ENCODE results near the gene EXOC7.
"Not testable (repeated sequence)": the region's sequence is repeated elsewhere in the genome, so short reads cannot be mapped to it uniquely, and the experiment has no call there.

EXOC7 gene

DNA sequence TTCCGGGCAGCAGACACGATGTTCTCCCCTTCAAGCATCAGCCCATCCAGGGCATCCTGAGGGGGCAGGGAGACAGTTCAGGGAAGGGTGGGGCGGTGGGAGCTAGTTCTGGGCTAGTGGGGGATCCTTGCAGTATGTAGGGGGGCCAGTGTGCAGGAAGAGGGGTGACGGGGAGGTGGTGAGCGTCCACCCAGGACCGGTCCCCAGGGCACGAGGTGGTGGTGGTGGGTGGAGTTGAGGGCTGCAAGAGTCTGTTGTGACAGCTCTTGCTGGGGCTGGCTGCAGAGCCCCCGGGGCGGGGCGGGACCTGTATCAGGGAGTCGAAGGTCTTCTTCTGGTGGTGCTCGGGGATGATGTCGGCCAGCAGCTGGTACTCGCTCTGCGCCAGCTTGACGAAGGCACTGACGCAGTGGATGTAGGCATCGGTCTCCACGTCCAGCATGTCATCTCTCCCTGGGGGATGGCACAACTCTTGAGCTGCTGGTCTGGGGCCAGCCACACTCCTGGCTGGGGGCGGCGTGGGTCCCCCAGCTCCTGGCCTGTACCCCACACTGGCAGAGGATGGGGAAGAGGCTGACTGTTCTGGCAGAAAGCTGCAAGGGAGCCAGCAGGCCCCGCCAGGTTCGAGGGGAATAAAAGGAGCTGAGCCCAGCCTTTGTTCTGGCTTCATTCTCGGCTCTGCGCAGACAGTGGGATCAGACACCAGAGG is 14.6 kb downstream of the EXOC7 start:
- DNase-seq (ENCODE audit: low read depth): no peak

DNA sequence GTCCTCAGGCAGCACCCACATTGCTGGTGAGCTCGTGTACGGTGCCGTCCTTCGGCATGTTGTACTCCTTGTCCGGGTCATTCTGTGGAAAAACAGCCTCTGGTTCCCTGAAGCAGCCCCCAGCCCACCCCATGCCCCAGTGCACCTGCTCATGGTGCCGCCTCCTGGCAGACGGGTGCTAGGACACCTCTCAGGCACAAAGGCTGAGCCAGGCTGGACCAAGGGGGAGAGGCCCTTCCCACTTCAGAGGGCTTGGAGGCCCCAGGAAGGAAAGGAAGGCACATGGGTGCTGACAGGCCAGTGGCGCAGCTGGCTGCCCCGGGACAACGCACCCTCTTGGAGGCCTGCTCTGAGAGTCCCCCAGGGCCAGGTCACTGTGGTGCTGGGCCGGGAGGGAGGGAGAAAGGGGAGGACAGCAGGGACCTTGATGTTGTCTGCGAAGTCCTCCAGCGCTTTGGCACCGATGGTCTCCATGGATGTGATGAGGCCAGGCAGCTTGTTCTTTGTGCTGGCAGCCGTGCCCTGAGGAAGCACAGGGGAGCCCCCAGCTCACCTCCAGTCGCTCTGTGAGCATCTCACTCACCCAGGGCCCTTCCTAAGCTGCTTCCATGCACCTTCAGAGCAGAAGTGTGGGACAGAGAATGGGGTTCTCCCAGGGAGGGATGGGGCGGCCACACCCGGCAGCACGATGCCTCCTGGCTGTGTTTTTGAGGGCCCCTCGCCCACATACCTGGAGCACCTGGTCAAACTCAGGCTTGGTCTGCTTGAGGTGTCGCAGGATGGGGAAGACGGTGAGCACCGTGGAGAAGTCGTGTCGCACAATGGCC is 15.3 kb downstream of the EXOC7 start:
- no peak for DNase-seq (ENCODE audit: low read depth)

DNA sequence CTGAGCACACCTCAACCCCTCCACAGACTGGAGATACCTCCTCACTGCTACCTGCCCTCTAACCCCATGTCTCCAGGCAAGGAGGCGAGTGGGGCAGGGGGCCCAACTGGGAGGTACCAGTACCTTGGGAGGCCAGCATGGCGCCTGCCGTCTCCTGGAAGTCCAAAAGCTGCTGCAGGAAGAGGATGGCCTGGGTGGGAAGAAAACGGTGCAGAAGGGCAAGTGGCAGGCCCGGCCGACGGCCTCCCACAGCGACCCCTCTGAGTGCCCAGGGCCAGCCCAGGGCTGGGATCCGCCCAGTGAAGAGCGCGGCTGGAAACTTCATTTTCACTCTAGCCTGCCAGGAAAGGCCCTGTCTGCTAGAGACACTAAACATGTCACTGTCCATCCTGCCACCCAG is 16.1 kb downstream of the EXOC7 start:
- no peak for DNase-seq (ENCODE audit: low read depth)

DNA sequence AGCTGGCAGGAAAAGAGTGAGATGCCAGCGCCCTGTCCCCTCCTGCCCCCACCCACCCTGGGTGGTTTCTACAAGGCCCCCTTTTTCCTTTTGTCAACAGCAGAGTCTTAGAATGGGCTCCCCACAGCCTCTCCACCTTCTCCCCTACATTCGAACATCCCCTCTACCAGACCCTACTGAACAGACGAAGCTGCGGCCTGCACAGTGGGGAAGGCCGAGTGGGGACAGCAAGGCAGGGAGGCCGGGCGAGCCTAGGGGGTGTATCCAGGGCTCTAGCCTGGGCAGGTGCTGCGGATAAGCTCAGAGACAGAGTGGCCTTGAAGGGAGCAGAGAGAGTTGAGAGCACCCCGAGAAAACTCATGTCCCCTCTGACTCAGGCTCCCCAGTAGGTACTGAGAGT is 17.2 kb downstream of the EXOC7 start:
- DNase-seq (ENCODE audit: low read depth): no peak

DNA sequence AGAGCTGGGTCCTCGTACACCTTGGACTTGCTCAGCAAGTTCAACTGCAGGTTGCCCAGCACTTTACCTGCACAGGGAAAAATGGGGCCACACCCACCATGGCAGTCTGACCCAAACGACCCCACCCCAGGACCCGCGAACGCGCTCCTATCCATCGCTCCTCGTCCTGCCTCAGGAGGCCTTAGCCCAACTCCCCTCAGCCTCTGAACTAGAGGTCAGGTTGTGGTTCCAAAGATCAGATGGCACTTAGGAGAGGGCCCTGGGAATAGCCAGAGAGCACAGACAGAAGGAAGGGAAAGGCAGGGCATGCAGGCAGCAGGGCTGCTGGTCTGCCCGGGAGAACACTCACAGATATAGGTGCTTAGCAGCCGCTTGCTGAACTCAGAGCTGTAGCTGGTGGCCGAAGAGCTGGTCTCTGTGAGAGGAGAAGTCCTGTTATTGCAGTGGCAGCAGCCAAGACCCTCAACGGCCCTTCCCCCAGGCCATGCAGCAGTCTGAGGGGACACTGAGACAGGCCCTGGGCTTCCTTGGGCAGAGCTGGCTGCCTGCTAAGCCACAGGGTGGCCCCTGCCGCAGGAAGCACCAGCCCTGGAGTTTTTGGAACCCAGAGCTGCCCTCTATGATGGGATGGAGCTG is 17.7 kb downstream of the EXOC7 start:
- no peak for DNase-seq (ENCODE audit: low read depth)

DNA sequence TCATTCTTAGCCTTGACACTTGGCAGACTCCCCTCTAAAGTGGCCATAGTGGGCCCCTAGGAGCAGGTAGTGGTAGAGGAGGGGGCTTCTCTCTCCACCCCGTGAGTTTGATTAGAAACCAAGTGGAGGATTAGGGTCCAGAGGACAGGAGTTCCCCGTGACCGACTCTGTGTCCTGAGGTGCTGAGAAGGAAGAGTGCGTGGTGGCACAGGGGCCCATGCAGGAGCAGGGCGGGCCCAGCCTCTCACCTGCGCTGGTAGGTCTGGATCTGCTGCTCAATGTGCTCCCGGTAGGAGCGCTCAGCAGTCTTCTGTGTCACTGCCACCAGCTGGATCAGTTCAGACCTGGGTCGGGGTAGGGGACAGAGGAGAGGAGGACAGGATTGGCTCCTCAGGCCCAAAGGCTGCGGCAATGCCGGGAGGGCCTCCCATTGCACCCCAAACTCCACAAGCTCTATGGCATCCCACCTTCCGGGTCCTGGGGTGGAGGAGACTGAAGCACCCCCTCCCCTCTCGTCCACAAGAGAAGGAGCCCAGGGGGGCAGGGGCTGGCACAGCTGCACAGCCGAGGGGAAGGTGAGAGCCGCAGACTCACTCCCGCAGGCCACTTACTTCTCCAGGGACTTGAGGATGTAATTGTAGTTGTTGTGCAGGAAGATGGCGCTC is 18.4 kb downstream of the EXOC7 start:
- DNase-seq (ENCODE audit: low read depth): no peak

DNA sequence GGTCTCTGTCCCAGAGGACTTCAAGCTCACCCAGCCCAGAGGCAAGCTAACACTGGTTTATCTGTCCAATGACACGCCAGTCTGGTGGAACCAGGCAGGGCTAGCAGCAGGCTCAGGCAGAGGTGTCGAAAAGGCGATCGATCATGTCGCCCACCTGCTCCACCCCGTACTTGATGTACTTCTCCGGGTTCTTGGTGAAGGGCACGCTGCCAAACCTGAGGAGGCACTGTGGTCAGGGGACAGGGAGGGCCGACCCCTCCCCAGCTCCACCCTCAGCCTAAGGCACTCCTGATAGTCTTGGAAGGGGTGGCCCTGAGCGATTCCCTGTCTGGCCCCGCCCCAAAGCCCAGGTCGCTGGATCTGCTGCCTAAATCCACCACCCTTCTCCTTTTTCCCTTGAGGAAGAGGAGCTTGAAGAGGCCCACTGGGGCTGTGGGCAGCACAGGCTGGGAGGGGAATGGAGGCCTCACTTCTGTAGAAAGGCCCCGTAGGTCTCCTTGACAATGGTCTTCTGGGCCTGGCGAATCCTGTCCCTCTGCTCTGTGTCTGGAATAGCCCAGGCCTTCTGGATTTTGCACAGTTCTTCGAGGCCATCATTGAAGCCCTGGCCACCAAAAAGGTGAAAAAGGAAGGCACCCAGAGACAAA is 19.9 kb downstream of the EXOC7 start:
- no peak for DNase-seq (ENCODE audit: low read depth)

DNA sequence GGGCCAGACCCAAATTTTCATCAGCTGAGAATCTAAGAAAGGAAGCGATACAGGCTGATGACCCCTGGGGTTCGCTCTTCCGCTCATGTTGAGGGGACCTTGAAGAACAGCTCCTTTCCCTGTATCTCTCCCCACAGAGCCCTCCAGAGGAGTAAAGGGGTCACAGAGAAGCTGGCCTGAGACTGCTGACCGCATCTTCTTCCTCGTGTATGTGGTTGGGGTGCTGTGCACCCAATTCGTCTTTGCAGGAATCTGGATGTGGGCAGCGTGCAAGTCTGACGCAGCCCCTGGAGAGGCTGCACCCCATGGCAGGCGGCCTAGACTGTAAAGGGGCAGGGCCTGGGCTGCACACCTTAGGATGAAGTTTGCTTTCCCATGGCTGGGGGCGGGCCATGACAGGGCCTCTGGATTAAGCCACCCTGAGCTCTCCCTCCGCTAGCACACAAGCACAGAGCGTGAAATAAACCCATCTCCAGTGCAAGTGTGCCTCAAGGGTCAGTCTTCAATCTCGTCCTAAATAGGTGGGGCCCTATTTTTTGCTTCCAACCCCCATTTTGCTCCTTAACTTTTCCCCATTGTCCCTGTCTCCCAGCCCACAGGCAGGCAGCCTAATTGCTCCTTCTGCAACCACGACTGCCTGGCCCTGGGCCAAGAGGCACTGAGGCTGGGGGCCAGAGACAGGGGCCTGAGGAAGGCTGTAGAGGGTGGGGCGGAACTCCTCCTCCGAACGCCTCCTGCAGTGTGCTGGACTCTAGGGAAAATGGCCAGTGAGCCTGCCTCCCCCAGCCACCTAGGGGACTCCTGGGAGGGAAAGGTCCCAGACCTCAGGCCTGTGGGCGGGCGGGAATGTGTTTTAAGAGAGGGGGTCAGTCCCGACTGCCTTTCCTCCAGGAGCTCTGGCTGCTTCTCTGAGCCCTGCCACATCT is 21.0 kb downstream of the EXOC7 start:
- no peak for DNase-seq (ENCODE audit: low read depth)

DNA sequence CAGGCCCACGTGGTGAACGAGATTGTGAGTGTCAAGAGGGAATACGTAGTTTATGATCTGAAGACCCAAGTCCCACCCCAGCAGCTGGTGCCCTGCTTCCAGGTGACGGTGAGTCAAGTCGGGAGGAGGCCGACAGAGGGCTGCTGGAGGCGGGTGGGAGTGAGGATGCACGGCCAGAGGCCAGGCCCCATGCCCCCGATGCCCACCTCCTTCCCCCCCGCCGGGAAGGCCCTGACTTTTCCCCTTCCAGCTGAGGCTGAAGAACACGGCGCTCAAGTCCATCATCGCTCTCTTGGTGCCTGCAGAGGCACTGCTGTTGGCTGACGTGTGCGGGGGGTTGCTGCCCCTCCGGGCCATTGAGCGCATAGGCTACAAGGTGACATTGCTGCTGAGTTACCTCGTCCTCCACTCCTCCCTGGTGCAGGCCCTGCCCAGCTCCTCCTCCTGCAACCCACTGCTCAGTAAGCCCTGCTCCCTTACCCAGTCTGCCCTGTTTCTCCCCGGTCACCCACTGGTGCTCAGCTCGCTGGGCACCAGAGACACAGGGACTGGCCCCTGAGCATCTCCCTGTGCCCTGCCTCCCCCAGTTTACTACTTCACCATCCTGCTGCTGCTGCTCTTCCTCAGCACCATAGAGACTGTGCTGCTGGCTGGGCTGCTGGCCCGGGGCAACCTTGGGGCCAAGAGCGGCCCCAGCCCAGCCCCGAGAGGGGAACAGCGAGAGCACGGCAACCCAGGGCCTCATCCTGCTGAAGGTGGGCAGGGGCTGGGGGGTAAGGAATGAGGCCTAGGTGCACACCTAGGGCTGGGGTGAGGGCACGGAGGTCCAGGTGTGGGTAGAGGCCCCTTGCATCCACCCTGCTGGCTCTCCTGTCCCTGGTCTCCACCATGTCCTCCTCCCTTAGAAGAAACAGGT is 22.0 kb downstream of the EXOC7 start:
- DNase-seq (ENCODE audit: low read depth): no peak

DNA sequence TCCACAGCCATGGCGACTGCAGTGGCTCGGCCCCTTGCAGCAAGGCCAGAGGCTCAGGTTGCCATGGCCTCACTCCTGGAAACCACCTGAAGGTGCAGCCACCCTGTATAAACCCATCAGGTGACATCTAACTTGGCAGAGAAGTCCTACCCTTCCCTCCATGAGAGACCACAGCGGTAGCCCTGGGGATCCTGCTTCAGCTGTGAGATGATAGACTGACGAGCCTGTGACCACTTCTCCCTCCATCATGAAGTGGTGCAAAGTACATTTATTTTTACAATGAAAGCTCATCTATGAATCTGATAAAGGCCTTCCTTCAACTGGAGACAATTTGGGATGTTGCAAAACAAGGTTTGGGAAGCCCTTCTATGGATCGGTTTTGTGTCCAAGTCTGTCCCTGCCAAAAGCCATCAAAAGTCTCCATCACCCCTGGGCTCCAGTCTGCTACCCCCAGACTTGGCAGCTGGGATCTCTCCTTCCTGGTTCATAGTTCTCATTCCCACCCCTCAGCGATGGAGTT is 22.8 kb downstream of the EXOC7 start:
- no peak for DNase-seq (ENCODE audit: low read depth)

DNA sequence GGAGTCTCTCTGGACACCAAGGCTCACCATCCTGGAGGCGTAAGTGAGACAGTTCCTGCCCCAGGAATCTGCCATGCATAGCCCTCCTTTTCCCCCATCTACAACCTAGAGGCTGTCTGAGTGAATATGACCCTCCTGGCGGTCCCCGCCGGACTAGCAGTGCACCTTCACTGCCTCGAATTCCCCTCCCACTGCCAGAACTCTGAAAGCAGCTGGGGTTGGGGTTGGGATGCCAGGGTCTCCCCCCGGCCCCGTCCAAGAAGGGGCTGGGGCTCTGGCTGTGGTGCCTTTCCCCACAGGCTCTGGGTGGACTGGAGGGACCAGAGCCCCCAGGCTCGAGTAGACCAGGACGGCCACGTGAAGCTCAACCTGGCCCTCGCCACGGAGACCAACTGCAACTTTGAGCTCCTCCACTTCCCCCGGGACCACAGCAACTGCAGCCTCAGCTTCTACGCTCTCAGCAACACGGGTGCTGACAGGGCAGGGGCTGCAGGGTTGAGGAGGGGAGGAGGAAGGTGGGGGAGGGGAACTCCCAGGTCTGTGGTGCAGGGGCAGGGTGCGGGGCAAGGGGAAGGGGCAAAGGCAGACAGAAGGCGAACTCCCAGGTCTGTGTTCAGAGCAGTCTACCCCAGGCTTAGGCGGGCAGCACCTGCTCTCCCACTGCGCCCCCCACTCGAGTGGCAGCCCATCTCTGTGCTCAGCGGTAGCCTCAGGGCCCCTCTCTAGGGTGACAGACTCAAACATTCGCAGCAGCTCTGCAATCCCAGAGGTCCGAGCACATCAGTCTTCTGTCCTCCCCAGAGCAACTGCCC is 23.4 kb downstream of the EXOC7 start:
- no peak for DNase-seq (ENCODE audit: low read depth)

DNA sequence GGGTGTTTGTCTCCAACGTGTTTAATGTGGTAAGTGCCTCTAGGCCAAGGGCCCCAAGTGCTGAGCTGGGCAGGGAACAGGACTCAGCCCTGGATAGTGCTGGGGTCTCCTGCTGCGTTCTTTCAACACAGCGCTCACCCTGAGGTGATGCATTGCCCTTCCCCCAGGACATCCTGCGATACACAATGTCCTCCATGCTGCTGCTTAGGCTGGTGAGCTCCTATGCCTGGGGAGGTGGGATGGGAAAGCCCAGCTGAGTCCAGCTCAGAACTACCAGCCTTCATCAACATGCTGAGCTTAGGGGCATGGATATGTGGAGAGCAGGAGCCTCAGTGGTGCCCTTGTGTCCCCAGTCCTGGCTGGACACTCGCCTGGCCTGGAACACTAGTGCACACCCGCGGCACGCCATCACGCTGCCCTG is 24.0 kb downstream of the EXOC7 start:
- no peak for DNase-seq (ENCODE audit: low read depth)

DNA sequence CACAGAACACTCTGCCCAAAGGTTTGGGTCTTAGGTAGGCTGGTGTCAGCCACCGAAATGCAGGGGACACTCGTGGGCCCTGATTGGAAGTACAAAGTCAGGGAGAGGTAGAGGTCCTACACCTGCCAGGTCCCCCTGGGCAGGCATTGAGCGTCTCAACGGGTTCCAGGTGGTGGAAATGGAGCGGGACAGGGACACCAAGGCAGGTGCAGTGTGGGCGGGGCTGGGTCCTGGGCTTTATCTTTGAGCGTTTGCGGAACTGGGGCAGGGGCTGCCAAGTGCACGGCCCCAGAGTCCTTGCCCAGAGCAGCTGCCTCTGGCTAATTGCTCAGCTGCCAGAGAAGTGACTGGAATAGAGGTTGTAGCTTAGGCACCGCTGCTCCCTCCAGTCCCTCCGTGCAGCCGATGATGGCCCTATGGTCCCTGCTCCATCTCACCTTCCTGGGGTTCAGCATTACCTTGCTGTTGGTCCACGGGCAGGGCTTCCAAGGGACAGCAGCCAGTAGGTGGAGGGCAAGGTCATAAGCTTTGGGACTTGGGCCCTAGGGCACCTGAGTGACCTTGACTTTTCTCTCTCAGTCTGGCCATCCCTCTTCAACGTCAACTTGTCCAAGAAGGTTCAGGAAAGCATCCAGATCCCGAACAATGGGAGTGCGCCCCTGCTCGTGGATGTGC is 24.6 kb downstream of the EXOC7 start, which contains the start of gene ZACN:
TSS of gene ZACN (plus strand) at position 323 of the 675 bp plus-strand sequence. CDS start at position 406, 83 bp downstream.
- no peak for DNase-seq (ENCODE audit: low read depth)

DNA sequence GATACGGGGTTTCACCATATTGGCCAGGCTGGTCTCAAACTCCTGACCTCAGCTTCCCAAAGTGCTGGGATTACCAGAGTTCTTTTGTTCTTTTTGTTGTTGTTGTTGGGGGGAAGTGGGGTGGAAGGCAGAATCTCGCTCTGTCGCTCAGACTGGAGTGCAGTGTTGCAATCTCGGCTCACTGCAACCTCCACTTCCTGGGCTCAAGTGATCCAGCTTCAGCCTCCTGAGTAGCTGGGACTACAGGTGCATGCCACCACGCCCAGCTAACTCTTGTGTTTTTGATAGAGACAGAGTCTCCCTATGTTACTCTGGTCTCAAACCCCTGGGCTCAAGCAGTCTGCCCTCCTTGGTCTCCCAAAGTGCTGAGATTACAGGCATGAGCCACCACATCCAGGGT is 25.2 kb downstream of the EXOC7 start:
- not testable (repeated sequence) for DNase-seq (ENCODE audit: low read depth)

DNA sequence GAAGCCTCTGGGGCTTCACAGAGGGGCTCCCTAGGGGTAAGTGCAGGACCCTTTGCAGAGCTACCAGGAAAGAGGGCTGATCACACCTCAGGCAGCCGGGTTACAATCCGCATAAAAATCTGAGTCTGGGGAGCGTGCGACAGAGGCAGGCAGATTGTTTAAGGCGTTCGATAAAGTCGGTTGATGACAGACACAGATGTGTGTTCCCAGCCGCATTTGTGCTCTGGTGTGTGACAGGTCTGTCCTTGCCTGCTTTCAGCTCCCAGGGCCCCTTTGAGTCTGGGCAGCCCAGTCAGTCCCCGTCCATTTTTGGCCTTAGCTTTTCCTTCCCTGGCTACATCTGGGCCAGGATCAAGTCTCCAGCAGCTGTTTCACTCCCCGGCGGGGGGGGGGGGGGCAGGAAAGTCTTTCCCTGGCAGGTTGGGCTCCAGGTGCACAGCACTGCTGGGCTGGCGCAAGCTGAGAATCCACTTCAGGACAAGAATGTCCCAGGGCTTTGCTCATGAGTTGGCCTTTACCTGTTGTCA is 25.9 kb downstream of the EXOC7 start:
- no peak for DNase-seq (ENCODE audit: low read depth)

DNA sequence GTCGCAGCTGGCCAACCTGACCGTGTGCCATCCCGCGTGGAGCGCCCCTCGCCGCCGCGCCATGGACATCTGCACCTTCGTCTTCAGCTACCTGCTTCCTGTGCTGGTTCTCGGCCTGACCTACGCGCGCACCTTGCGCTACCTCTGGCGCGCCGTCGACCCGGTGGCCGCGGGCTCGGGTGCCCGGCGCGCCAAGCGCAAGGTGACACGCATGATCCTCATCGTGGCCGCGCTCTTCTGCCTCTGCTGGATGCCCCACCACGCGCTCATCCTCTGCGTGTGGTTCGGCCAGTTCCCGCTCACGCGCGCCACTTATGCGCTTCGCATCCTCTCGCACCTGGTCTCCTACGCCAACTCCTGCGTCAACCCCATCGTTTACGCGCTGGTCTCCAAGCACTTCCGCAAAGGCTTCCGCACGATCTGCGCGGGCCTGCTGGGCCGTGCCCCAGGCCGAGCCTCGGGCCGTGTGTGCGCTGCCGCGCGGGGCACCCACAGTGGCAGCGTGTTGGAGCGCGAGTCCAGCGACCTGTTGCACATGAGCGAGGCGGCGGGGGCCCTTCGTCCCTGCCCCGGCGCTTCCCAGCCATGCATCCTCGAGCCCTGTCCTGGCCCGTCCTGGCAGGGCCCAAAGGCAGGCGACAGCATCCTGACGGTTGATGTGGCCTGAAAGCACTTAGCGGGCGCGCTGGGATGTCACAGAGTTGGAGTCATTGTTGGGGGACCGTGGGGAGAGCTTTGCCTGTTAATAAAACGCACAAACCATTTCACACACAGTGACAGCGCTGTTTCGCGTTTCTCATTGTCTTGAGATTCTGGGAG is 26.6 kb downstream of the EXOC7 start:
- DNase-seq (ENCODE audit: low read depth): no peak
